H1 (cell line): ENCODE data around the gene EME2. TPM values are rescaled to one million over a fixed set of nuclear protein-coding genes. Genes with fewer than 3 reads are reported as not detected.

Source experiments
- CTCF ChIA-PET: fragments of 300-600 bp; sonication (Branson Sonifier 250); formaldehyde crosslinking; loops from one replicate; lab custom pipeline; 2021; ENCODE audit not compliant: partially characterized antibody; lab: Charles Lee
- POLR2A ChIA-PET: fragments of 300-600 bp; sonication (Branson Sonifier 250); formaldehyde crosslinking; loops from one replicate; lab custom pipeline; 2021; ENCODE audit warnings: inconsistent platforms; ENCODE audit not compliant: partially characterized antibody; lab: Charles Lee
- DNase-seq, 2 experiments: peaks; one replicate each; pipeline versions ENCODE4 v3.0.0 to v3.0.0-alpha.2; 2010 to 2022; ENCODE audit warnings: low spot score in 2 of 2, low read depth in 1 of 2, mixed read lengths in 1 of 2
- FAIRE-seq: peaks from 2 replicates; lab custom pipeline; 2011; peaks lifted over from hg19 to GRCh38; lab: Jason Lieb, UNC
- H2AFZ ChIP-seq: 2 replicates; pipeline ENCODE4 v1.8.1; 2012; ENCODE audit warnings: low read length, inconsistent platforms
- H2AK5ac ChIP-seq: 2 replicates; pipeline ENCODE4 v1.6.1; 2013; ENCODE audit warnings: low read depth, low read length
- H2BK120ac ChIP-seq: replicated peaks from 2 replicates; pipeline ENCODE3; 2013; ENCODE audit warnings: low read depth, low read length, inconsistent platforms
- H2BK12ac ChIP-seq: 2 replicates; pipeline ENCODE4 v1.6.1; 2013; ENCODE audit warnings: low read depth, low read length
- H2BK15ac ChIP-seq: 2 replicates; pipeline ENCODE4 v1.6.1; 2013; ENCODE audit warnings: low read length
- H2BK20ac ChIP-seq: 2 replicates; pipeline ENCODE4 v1.6.1; 2013; ENCODE audit warnings: low read length
- H2BK5ac ChIP-seq: 2 replicates; pipeline ENCODE4 v1.6.1; 2013; ENCODE audit warnings: low read depth, low read length
- H3K14ac ChIP-seq: 2 replicates; pipeline ENCODE4 v1.6.1; 2013; ENCODE audit warnings: inconsistent platforms; ENCODE audit not compliant: insufficient read length
- H3K18ac ChIP-seq: 2 replicates; pipeline ENCODE4 v1.6.1; 2013; ENCODE audit warnings: low read length; ENCODE audit errors: extremely low read depth
- H3K23ac ChIP-seq: 2 replicates; pipeline ENCODE4 v1.6.1; 2013; ENCODE audit warnings: inconsistent platforms; ENCODE audit not compliant: insufficient read length
- H3K23me2 ChIP-seq: 2 replicates; pipeline ENCODE4 v1.6.1; 2013; ENCODE audit warnings: low read depth, low read length
- H3K27ac ChIP-seq: 2 replicates; pipeline ENCODE4 v1.6.1; 2011; ENCODE audit warnings: low read depth, low read length, inconsistent platforms
- H3K27me3 ChIP-seq, 4 experiments: replicated peaks in 1 of 4; 1 replicate in 1 of 4; 2 replicates in 3 of 4; pipeline versions ENCODE4 v1.6.1 to v1.8.1; 2011 to 2013; ENCODE audit warnings: low read length in 3 of 4, mild to moderate bottlenecking in 3 of 4, inconsistent platforms in 2 of 4, mixed read lengths in 2 of 4, moderate library complexity in 1 of 4; ENCODE audit not compliant: control insufficient read depth in 3 of 4, insufficient read depth in 3 of 4; ENCODE audit errors: extremely low read depth in 1 of 4
- H3K36me3 ChIP-seq, 4 experiments: 2 replicates each; pipeline versions ENCODE4 v1.6.1 to v1.8.1; 2011 to 2013; ENCODE audit warnings: mild to moderate bottlenecking in 4 of 4, low read length in 3 of 4, moderate library complexity in 2 of 4, control low read depth in 1 of 4, inconsistent platforms in 1 of 4; ENCODE audit not compliant: insufficient read depth in 4 of 4, control insufficient read depth in 2 of 4
- H3K4ac ChIP-seq: replicated peaks from 2 replicates; pipeline ENCODE3; 2013; ENCODE audit warnings: low read length, low read depth, mixed read lengths, inconsistent platforms; ENCODE audit not compliant: insufficient read length
- H3K4me1 ChIP-seq, 4 experiments: replicated peaks in 1 of 4; 1 replicate in 1 of 4; 2 replicates in 3 of 4; pipeline versions ENCODE4 v1.6.1 to v1.8.1; 2011 to 2013; ENCODE audit warnings: low read length in 3 of 4, inconsistent platforms in 2 of 4, mixed read lengths in 1 of 4; ENCODE audit not compliant: insufficient read depth in 4 of 4, control insufficient read depth in 3 of 4
- H3K4me2 ChIP-seq, 2 experiments: 2 replicates each; pipeline versions ENCODE4 v1.6.1 to v1.8.1; 2011 to 2013; ENCODE audit warnings: low read depth in 2 of 2, low read length in 2 of 2, control low read depth in 1 of 2, inconsistent platforms in 1 of 2, mild to moderate bottlenecking in 1 of 2; ENCODE audit not compliant: insufficient read depth in 1 of 2
- H3K4me3 ChIP-seq, 4 experiments: fragments of 200-600, 300-600 bp in 1 of 4; sonication (generic), shearing (Covaris generic), sonication (Bioruptor Twin) in 1 of 4; 2 replicates each; pipeline versions ENCODE4 v1.5.1 to v1.8.1; 2011 to 2016; ENCODE audit warnings: low read length in 4 of 4, low read depth in 3 of 4, control low read depth in 2 of 4, inconsistent platforms in 2 of 4, mild to moderate bottlenecking in 2 of 4, mixed read lengths in 1 of 4, moderate library complexity in 1 of 4; ENCODE audit not compliant: insufficient read depth in 2 of 4; ENCODE audit errors: extremely low read depth in 1 of 4
- H3K56ac ChIP-seq: replicated peaks from 2 replicates; pipeline ENCODE3; 2013; ENCODE audit warnings: low read depth, mild to moderate bottlenecking, mixed read lengths, low read length, inconsistent platforms; ENCODE audit not compliant: insufficient read length
- H3K79me1 ChIP-seq: 2 replicates; pipeline ENCODE4 v1.6.1; 2013; ENCODE audit warnings: low read depth, low read length, control low read depth
- H3K79me2 ChIP-seq, 2 experiments: 2 replicates each; pipeline versions ENCODE4 v1.6.1 to v1.8.1; 2012 to 2013; ENCODE audit warnings: low read length in 2 of 2, mild to moderate bottlenecking in 2 of 2, inconsistent platforms in 1 of 2; ENCODE audit not compliant: insufficient read depth in 2 of 2, control insufficient read depth in 1 of 2
- H3K9ac ChIP-seq, 4 experiments: replicated peaks in 1 of 4; 1 replicate in 1 of 4; 2 replicates in 3 of 4; pipeline versions ENCODE4 v1.6.1 to v1.8.1; 2011 to 2013; ENCODE audit warnings: low read depth in 3 of 4, low read length in 3 of 4, control low read depth in 2 of 4, mild to moderate bottlenecking in 2 of 4, moderate library complexity in 2 of 4, inconsistent platforms in 1 of 4; ENCODE audit errors: extremely low read depth in 1 of 4
- H3K9me3 ChIP-seq, 2 experiments: 2 replicates each; pipeline versions ENCODE4 v1.6.1 to v1.8.1; 2012 to 2013; ENCODE audit warnings: mild to moderate bottlenecking in 2 of 2, moderate library complexity in 2 of 2, control low read depth in 1 of 2, inconsistent platforms in 1 of 2, low read depth in 1 of 2, low read length in 1 of 2, mixed read lengths in 1 of 2; ENCODE audit not compliant: insufficient read depth in 2 of 2
- H4K20me1 ChIP-seq, 2 experiments: replicated peaks in 1 of 2; 2 replicates each; pipeline versions ENCODE3 to v1.8.1; 2011 to 2013; ENCODE audit warnings: inconsistent platforms in 2 of 2, low read length in 2 of 2, mild to moderate bottlenecking in 1 of 2; ENCODE audit not compliant: insufficient read depth in 2 of 2, control insufficient read depth in 1 of 2
- H4K5ac ChIP-seq: 2 replicates; pipeline ENCODE4 v1.6.1; 2013; ENCODE audit warnings: low read length, low read depth, mixed read lengths, inconsistent platforms; ENCODE audit not compliant: insufficient read length
- H4K8ac ChIP-seq: 2 replicates; pipeline ENCODE4 v1.8.0; 2013; ENCODE audit warnings: mild to moderate bottlenecking, moderate library complexity, low read length, inconsistent platforms; ENCODE audit not compliant: insufficient read depth; ENCODE audit errors: extremely low read depth
- H4K91ac ChIP-seq: replicated peaks from 2 replicates; pipeline ENCODE3; 2013; ENCODE audit warnings: low read length, mixed read lengths, inconsistent platforms; ENCODE audit not compliant: insufficient read length
- CTBP2 ChIP-seq: IDR thresholded peaks from 2 replicates; pipeline ENCODE4 v1.7.0; 2011; ENCODE audit warnings: borderline replicate concordance, mild to moderate bottlenecking, moderate library complexity, mixed read lengths, low read length; ENCODE audit not compliant: insufficient read depth, insufficient read length
- EGR1 ChIP-seq: IDR thresholded peaks from 2 replicates; pipeline ENCODE4 v1.6.1; 2011; ENCODE audit warnings: low read depth, low read length, borderline replicate concordance
- EP300 ChIP-seq, 2 experiments: IDR thresholded peaks; 1 replicate in 1 of 2; 2 replicates in 1 of 2; pipeline ENCODE4 v1.6.1; 2011 to 2012; ENCODE audit warnings: low read depth in 2 of 2, low read length in 2 of 2, mild to moderate bottlenecking in 2 of 2, borderline replicate concordance in 1 of 2, inconsistent platforms in 1 of 2, moderate library complexity in 1 of 2
- GABPA ChIP-seq: IDR thresholded peaks from 2 replicates; pipeline ENCODE4 v1.6.1; 2011; ENCODE audit warnings: mild to moderate bottlenecking, low read length, moderate library complexity, borderline replicate concordance; ENCODE audit not compliant: insufficient read depth
- HDAC2 ChIP-seq, 2 experiments: fragments of 300-600 bp in 1 of 2; sonication (generic) in 1 of 2; IDR thresholded peaks; 2 replicates each; pipeline ENCODE4 v1.6.1; 2011 to 2012; ENCODE audit warnings: low read depth in 2 of 2, low read length in 2 of 2, mild to moderate bottlenecking in 2 of 2, moderate library complexity in 2 of 2, borderline replicate concordance in 1 of 2, inconsistent platforms in 1 of 2
- POLR2AphosphoS5 ChIP-seq: IDR thresholded peaks from 2 replicates; pipeline ENCODE4 v1.6.1; 2011; ENCODE audit warnings: low read depth, low read length
- RBBP5 ChIP-seq: IDR thresholded peaks from 2 replicates; pipeline ENCODE4 v1.7.1; 2012; ENCODE audit warnings: low read depth, mild to moderate bottlenecking, inconsistent platforms, low read length, moderate library complexity, borderline replicate concordance
- RNF2 ChIP-seq: fragments of 200-900, 300-1000 bp; sonication (generic); IDR thresholded peaks from 2 replicates; pipeline ENCODE4 v1.7.1; 2016; ENCODE audit warnings: borderline replicate concordance, low read depth, mild to moderate bottlenecking, antibody characterized with exemption, low read length; ENCODE audit not compliant: poor library complexity, severe bottlenecking; ENCODE audit errors: missing control alignments
- WGBS, 2 experiments: shearing (Covaris generic) in 1 of 2; methylation state at CpG; one replicate each; pipeline versions ENCODE4 v1.1.6 to v1.1.7; 2013 to 2015; ENCODE audit warnings: low lambda C conversion rate in 2 of 2, mixed read lengths in 2 of 2, inconsistent platforms in 1 of 2, low coverage in 1 of 2, missing lambda C conversion rate in 1 of 2; ENCODE audit not compliant: insufficient replicate concordance in 2 of 2, insufficient coverage in 1 of 2, insufficient read length in 1 of 2; ENCODE audit errors: extremely low coverage in 1 of 2, missing lambda C conversion rate in 1 of 2; 5-methylcytosine and 5-hydroxymethylcytosine counted together
- polyA plus RNA-seq, 7 experiments: library from polyadenylated mRNA; depleted of rRNA in 3 of 7; stranded (reverse) in 5 of 7; unstranded in 2 of 7; fragments of >200 nt in 5 of 7; fragments of 200-250 nt in 2 of 7; gene quantifications; 1 replicate in 5 of 7; 2 replicates in 1 of 7; 4 replicates in 1 of 7; pipeline versions ENCODE4 v1.2.1 to v1.2.3, GENCODE V29; 2011 to 2013; ENCODE audit warnings: missing spikeins in 2 of 7, mixed read lengths in 2 of 7
- total RNA-seq: library from RNA; stranded (reverse); fragmentation: NEBNext Ultra II Directional; extraction: Animal tissue kit (Norgen Biotek cat#: 25700); gene quantifications from 2 replicates; pipeline ENCODE4 v1.2.1, GENCODE V29; 2021

Gene EME2
- total and polyA plus RNA-seq, 2 of the 8 experiments (the other 6 are each of a cell fraction or from before 2014, with no cell fraction given): 13.1 to 19.7 TPM

GRCh38 chr16:1764971-1765370 lies 7.6 kb upstream of the EME2 start:
- peaks cover 3 to 37% (median 7%) of the 10 kb centered on the region in 4 experiments; a peak in 4 of 8 replicates for H3K36me3 ChIP-seq
- 93% methylated on average over 16 of the region's 21 CpGs; no CpG with 5 or more reads in 1 of the 2 experiments for whole genome bisulfite sequencing, 2 experiments
- no peaks in the 10 kb centered on the region; a peak in 1 of 7 replicates for H3K27me3 ChIP-seq
- H3K4me1 ChIP-seq: peaks cover 0 to 17% (median 8%) of the 10 kb centered on the region in 4 experiments; a peak in 5 of 7 replicates
- no peak for FAIRE-seq
- H3K4me3 ChIP-seq: no peak overlapping the region
- H3K79me2 ChIP-seq: no peaks in the 10 kb centered on the region; a peak in 1 of 4 replicates
- H2BK5ac ChIP-seq: no peak overlapping the region
- no peak overlapping the region for H3K4ac ChIP-seq
- TF ChIP-seq HDAC2 (IDR thresholded peaks at IDR 0.05; ENCODE audit: borderline replicate concordance in 1 of 2, low read depth in 2 of 2, low read length in 2 of 2) (no peak), GABPA (no peak), RNF2 (no peak), RBBP5 (no peak), CTBP2 (no peak), EGR1 (no peak), EP300 (IDR thresholded peaks at IDR 0.05; ENCODE audit: borderline replicate concordance in 1 of 2, low read depth in 2 of 2, low read length in 2 of 2) (no peak), POLR2AphosphoS5 (no peak)
- TF ChIP-seq, all 59 proteins: peak for 0
- peaks cover 1 to 9% of the 10 kb centered on the region in 2 experiments for H4K20me1 ChIP-seq
- H2BK12ac ChIP-seq: no peak overlapping the region
- H3K9ac ChIP-seq: no peak overlapping the region; a peak in 1 of 7 replicates
- no peak overlapping the region for H3K18ac ChIP-seq
- no peak overlapping the region for H4K8ac ChIP-seq
- H3K56ac ChIP-seq: no peak overlapping the region
- H3K27ac ChIP-seq: no peak overlapping the region
- H2AK5ac ChIP-seq: no peak overlapping the region
- H2BK15ac ChIP-seq: no peak overlapping the region
- no peaks in the 10 kb centered on the region for H3K79me1 ChIP-seq
- no peak overlapping the region for H2BK20ac ChIP-seq
- H3K4me2 ChIP-seq: no peak overlapping the region; a peak in 1 of 4 replicates
- no peak overlapping the region for H2AFZ ChIP-seq
- ChIA-PET CTCF (interaction anchor here (0.8 to 3.3 kb wide), 12 partner anchors 9 to 74 kb away, joined by 3 to 21 read pairs (median 6); partner anchors contain the start of genes EME2, IGFALS, MAPK8IP3 and MRPS34), POLR2A (interaction anchor here (1.3 to 13.5 kb wide), 6 partner anchors 7 to 269 kb away, joined by 3 to 246 read pairs (median 12); partner anchors contain the start of genes EME2, JPT2, MAPK8IP3 and MRPS34)
- H3K23me2 ChIP-seq: no peaks in the 10 kb centered on the region; the same call in 1 of the 2 replicates
- no peak overlapping the region for H4K5ac ChIP-seq
- H3K9me3 ChIP-seq: no peaks in the 10 kb centered on the region; a peak in 1 of 4 replicates
- DNase-seq: no peak
- no peak overlapping the region for H3K14ac ChIP-seq
- no peak overlapping the region for H3K23ac ChIP-seq
- no peak overlapping the region for H4K91ac ChIP-seq
- H2BK120ac ChIP-seq: no peak overlapping the region
